AG04449 (cell line): Measurements from ENCODE around the gene FCHSD2.

Source experiments
- CTCF ChIA-PET: fragments of 350-600 bp; formaldehyde crosslinking; extraction: SDS; loops from one replicate; lab custom pipeline; 2021; ENCODE audit warnings: antibody characterized with exemption; lab: Yijun Ruan, JAX
- POLR2A ChIA-PET: fragments of 400-600, 350-600 bp; formaldehyde crosslinking; extraction: SDS; loops from one replicate; lab custom pipeline; 2020; ENCODE audit warnings: antibody characterized with exemption, inconsistent platforms; lab: Yijun Ruan, JAX
- DNase-seq: peaks from one replicate; pipeline ENCODE4 v3.0.0-alpha.2; 2010; ENCODE audit warnings: low read depth, low spot score
- H3K4me3 ChIP-seq: 2 replicates; pipeline ENCODE4 v1.5.1; 2011; ENCODE audit warnings: low read depth, mild to moderate bottlenecking, control low read depth, low read length
- CTCF ChIP-seq: IDR thresholded peaks from one replicate; pipeline ENCODE4 v1.5.1; 2011; ENCODE audit warnings: mild to moderate bottlenecking, moderate library complexity, low read length, control low read depth, inconsistent platforms; ENCODE audit not compliant: insufficient read depth; ENCODE audit errors: missing control alignments

FCHSD2 gene

GRCh38 chr11:73152861-73153483 lies 10.9 kb upstream of the FCHSD2 start:
- no peak for TF ChIP-seq CTCF
- H3K4me3 ChIP-seq, result no peak overlapping the region
- CTCF ChIA-PET, result interaction anchor here (0.9 to 2.3 kb wide), 4 partner anchors 10 to 359 kb away, joined by 3 to 12 read pairs (median 3); partner anchors contain the start of gene FCHSD2
- DNase-seq, result no peak
- POLR2A ChIA-PET, result no interaction called here

- no peak for DNase-seq
- ChIA-PET CTCF (interaction anchor here (1.0 to 2.3 kb wide), 3 partner anchors 9 to 358 kb away, joined by 3 to 12 read pairs (median 3); partner anchors contain the start of gene FCHSD2), POLR2A (no interaction called here)
- H3K4me3 ChIP-seq, result no peak overlapping the region
- no peak for TF ChIP-seq CTCF
Observed at GRCh38 chr11:73152086-73152853, 10.2 kb upstream of the FCHSD2 start.

GRCh38 chr11:73151416-73151815 lies 9.3 kb upstream of the FCHSD2 start:
- no peak for TF ChIP-seq CTCF
- POLR2A ChIA-PET, result no interaction called here
- H3K4me3 ChIP-seq, result no peak overlapping the region
- CTCF ChIA-PET, result interaction anchor here (2.3 kb wide), 1 partner anchor 9 kb away, joined by 12 read pairs; the partner anchor contains the start of gene FCHSD2
- no peak for DNase-seq

GRCh38 chr11:73149105-73149504 lies 7.0 kb upstream of the FCHSD2 start:
- H3K4me3 ChIP-seq, result no peak overlapping the region
- DNase-seq, result no peak
- no peak for TF ChIP-seq CTCF
- ChIA-PET POLR2A (no interaction called here), CTCF (interaction anchor here (1.0 to 5.1 kb wide), 7 partner anchors 8 to 317 kb away, joined by 3 to 25 read pairs (median 5); no protein-coding TSS in a partner anchor)

- ChIA-PET CTCF (interaction anchor here (1.4 to 5.1 kb wide), 5 partner anchors 9 to 316 kb away, joined by 3 to 25 read pairs (median 5); no protein-coding TSS in a partner anchor), POLR2A (no interaction called here)
- H3K4me3 ChIP-seq, result no peak overlapping the region
- TF ChIP-seq CTCF, result no peak
- no peak for DNase-seq
Observed at GRCh38 chr11:73147771-73148681, 5.9 kb upstream of the FCHSD2 start.
